ENCODE results near the gene DCPS.
"Not testable (repeated sequence)": the region's sequence is repeated elsewhere in the genome, so short reads cannot be mapped to it uniquely, and the experiment has no call there.

Gene DCPS

GRCh38 chr11:126383339-126384335 is 79.8 kb downstream of the DCPS start:
- DNase-seq (ENCODE audit: low read depth, low spot score), result no peak

- no peak for DNase-seq (ENCODE audit: low read depth, low spot score)
These were observed 80.7 kb downstream of the DCPS start for GRCh38 chr11:126384449-126385070.

- no peak for DNase-seq (ENCODE audit: low read depth, low spot score)
These were observed 82.3 kb downstream of the DCPS start for GRCh38 chr11:126385991-126386728.

- DNase-seq (ENCODE audit: low read depth, low spot score), result not testable (repeated sequence)
These were observed 82.8 kb downstream of the DCPS start for GRCh38 chr11:126386729-126387071.

- DNase-seq (ENCODE audit: low read depth, low spot score), result no peak
These were observed 84.0 kb downstream of the DCPS start for GRCh38 chr11:126387857-126388256.

- no peak for DNase-seq (ENCODE audit: low read depth, low spot score)
These were observed 86.5 kb downstream of the DCPS start for GRCh38 chr11:126390272-126390867.

- DNase-seq (ENCODE audit: low read depth, low spot score), result no peak
These were observed 87.6 kb downstream of the DCPS start for GRCh38 chr11:126391286-126391954.

- DNase-seq (ENCODE audit: low read depth, low spot score), result no peak
These were observed 88.2 kb downstream of the DCPS start for GRCh38 chr11:126391970-126392632.

- DNase-seq (ENCODE audit: low read depth, low spot score), result no peak
These were observed 88.8 kb downstream of the DCPS start for GRCh38 chr11:126392633-126393013.

- DNase-seq (ENCODE audit: low read depth, low spot score), result no peak
These were observed 89.3 kb downstream of the DCPS start for GRCh38 chr11:126393143-126393542.

GRCh38 chr11:126394036-126394435 is 90.2 kb downstream of the DCPS start:
- DNase-seq (ENCODE audit: low read depth, low spot score), result no peak

- not testable (repeated sequence) for DNase-seq (ENCODE audit: low read depth, low spot score)
These were observed 90.8 kb downstream of the DCPS start for GRCh38 chr11:126394634-126395072.
